OCI-LY1 (cell line): ENCODE measurements around the gene RPL38.

Experiments
- H2AFZ ChIP-seq: fragments of 200-600 bp; sonication (generic), shearing (Covaris generic); 2 replicates; pipeline ENCODE4 v1.6.0; 2014; ENCODE audit warnings: antibody characterized with exemption, mild to moderate bottlenecking, low read length
- H3F3A ChIP-seq: fragments of 200-600 bp; sonication (generic), shearing (Covaris generic); 2 replicates; pipeline ENCODE4 v1.6.0; 2014; ENCODE audit warnings: mild to moderate bottlenecking, antibody characterized with exemption, low read length, moderate library complexity; ENCODE audit not compliant: insufficient read depth
- H3K27ac ChIP-seq: fragments of 200-600 bp; sonication (generic); 2 replicates; pipeline ENCODE4 v1.5.1; 2014; ENCODE audit warnings: low read length, mixed run types, mild to moderate bottlenecking, low read depth; ENCODE audit not compliant: poor library complexity, severe bottlenecking
- H3K27me3 ChIP-seq: fragments of 200-600 bp; sonication (generic); 2 replicates; pipeline ENCODE4 v1.6.0; 2014; ENCODE audit warnings: antibody characterized with exemption, mild to moderate bottlenecking, low read length, moderate library complexity; ENCODE audit not compliant: insufficient read depth
- H3K36me3 ChIP-seq: fragments of 200-600 bp; sonication (generic); 2 replicates; pipeline ENCODE4 v1.6.1; 2014; ENCODE audit warnings: mild to moderate bottlenecking, antibody characterized with exemption, low read length, moderate library complexity, mixed read lengths; ENCODE audit not compliant: insufficient read depth
- H3K4me1 ChIP-seq: fragments of 200-600 bp; sonication (generic); 2 replicates; pipeline ENCODE4 v1.5.1; 2014; ENCODE audit warnings: mild to moderate bottlenecking, low read length, moderate library complexity; ENCODE audit not compliant: insufficient read depth, severe bottlenecking
- H3K4me2 ChIP-seq: fragments of 200-600 bp; sonication (generic), shearing (Covaris generic); 2 replicates; pipeline ENCODE4 v1.6.1; 2014; ENCODE audit warnings: low read length
- H3K4me3 ChIP-seq: fragments of 200-600 bp; sonication (generic); 2 replicates; pipeline ENCODE4 v1.5.1; 2014; ENCODE audit warnings: low read length, low read depth, mild to moderate bottlenecking, mixed read lengths; ENCODE audit not compliant: poor library complexity, severe bottlenecking
- H3K79me2 ChIP-seq: fragments of 200-600 bp; shearing (Covaris generic); 2 replicates; pipeline ENCODE4 v1.6.1; 2016; ENCODE audit warnings: mixed run types, low read length, mixed read lengths; ENCODE audit not compliant: insufficient read depth
- H3K9ac ChIP-seq: fragments of 200-600 bp; sonication (generic), shearing (Covaris generic); 2 replicates; pipeline ENCODE4 v1.6.1; 2014; ENCODE audit warnings: mild to moderate bottlenecking, low read length, mixed read lengths
- H3K9me2 ChIP-seq: fragments of 200-600 bp; sonication (generic), shearing (Covaris generic); 2 replicates; pipeline ENCODE4 v1.6.1; 2014; ENCODE audit warnings: low read depth, mild to moderate bottlenecking, low read length, mixed read lengths
- H3K9me3 ChIP-seq: fragments of 200-600 bp; shearing (Covaris generic); 2 replicates; pipeline ENCODE4 v1.6.1; 2014; ENCODE audit warnings: low read length, mixed read lengths
- H4K20me1 ChIP-seq: fragments of 200-600 bp; sonication (generic), shearing (Covaris generic); 2 replicates; pipeline ENCODE4 v1.6.0; 2016; ENCODE audit warnings: mild to moderate bottlenecking, low read length; ENCODE audit not compliant: insufficient read depth
- CTCF ChIP-seq: fragments of 200-600 bp; sonication (generic), shearing (Covaris generic); IDR thresholded peaks from 2 replicates; pipeline ENCODE4 v1.5.1; 2017; ENCODE audit warnings: mild to moderate bottlenecking, antibody characterized with exemption, low read length, moderate library complexity, mixed read lengths
- EZH2 ChIP-seq: fragments of 200-600 bp; sonication (generic), shearing (Covaris generic); IDR thresholded peaks from 2 replicates; pipeline ENCODE4 v1.8.0; 2017; ENCODE audit warnings: borderline replicate concordance, mixed run types, mild to moderate bottlenecking, antibody characterized with exemption, low read length, moderate library complexity, mixed read lengths

RPL38 gene

GRCh38 chr17:74231928-74232907 lies 28.7 kb downstream of the RPL38 start:
- Histone ChIP-seq H3K9me3 (no peaks in the 10 kb centered on the region), H3K4me3 (no peak overlapping the region), H3K27me3 (no peaks in the 10 kb centered on the region), H3K4me1 (no peaks in the 10 kb centered on the region), H3K79me2 (no peaks in the 10 kb centered on the region), H3K9me2 (no peaks in the 10 kb centered on the region), H3K9ac (no peak overlapping the region), H3K4me2 (no peak overlapping the region), H3K36me3 (no peaks in the 10 kb centered on the region), H4K20me1 (no peaks in the 10 kb centered on the region), H3F3A (no peaks in the 10 kb centered on the region), H3K27ac (no peak overlapping the region), H2AFZ (no peak overlapping the region)
- TF ChIP-seq EZH2 (no peak), CTCF (no peak)

- Histone ChIP-seq H3K4me3 (no peak overlapping the region), H3K36me3 (no peaks in the 10 kb centered on the region), H3K9me2 (no peaks in the 10 kb centered on the region), H4K20me1 (no peaks in the 10 kb centered on the region), H3F3A (no peaks in the 10 kb centered on the region), H3K27ac (no peak overlapping the region), H2AFZ (no peak overlapping the region), H3K4me1 (no peaks in the 10 kb centered on the region), H3K9me3 (no peaks in the 10 kb centered on the region), H3K27me3 (no peaks in the 10 kb centered on the region), H3K79me2 (no peaks in the 10 kb centered on the region), H3K9ac (no peak overlapping the region), H3K4me2 (no peak overlapping the region)
- TF ChIP-seq EZH2 (no peak), CTCF (no peak)
Observed at GRCh38 chr17:74233937-74234336, 30.5 kb downstream of the RPL38 start.

GRCh38 chr17:74234486-74234885 lies 31.0 kb downstream of the RPL38 start:
- no peaks in the 10 kb centered on the region for H4K20me1 ChIP-seq
- no peaks in the 10 kb centered on the region for H3K4me1 ChIP-seq
- H3K4me2 ChIP-seq: no peak overlapping the region
- H3K79me2 ChIP-seq: no peaks in the 10 kb centered on the region
- H3K9me2 ChIP-seq: no peaks in the 10 kb centered on the region
- H3K27ac ChIP-seq: no peak overlapping the region
- H3K9me3 ChIP-seq: no peaks in the 10 kb centered on the region
- no peak for TF ChIP-seq EZH2
- TF ChIP-seq CTCF: no peak
- no peak overlapping the region for H3K9ac ChIP-seq
- no peaks in the 10 kb centered on the region for H3K36me3 ChIP-seq
- no peak overlapping the region for H2AFZ ChIP-seq
- no peaks in the 10 kb centered on the region for H3F3A ChIP-seq
- H3K27me3 ChIP-seq: no peaks in the 10 kb centered on the region
- H3K4me3 ChIP-seq: no peak overlapping the region
